Suprapubic skin (tissue), 4 donors: ENCODE results near the gene APOM. TPM values are rescaled to one million over a fixed set of nuclear protein-coding genes. Genes with fewer than 3 reads are reported as not detected.
A peak's percentile ranks its signal among the peaks of the same experiment; 100 is the strongest.

Source experiments
- DNase-seq, 2 donors: peaks; one replicate each; pipeline ENCODE4 v3.0.0-alpha.2; 2019; ENCODE audit warnings: low spot score in 2 of 2
- H3K27ac ChIP-seq: fragments of 200-600 bp; sonication (generic); one replicate; pipeline ENCODE4 v1.5.1; 2019
- H3K27me3 ChIP-seq: fragments of 200-600 bp; sonication (generic); one replicate; pipeline ENCODE4 v1.5.1; 2019
- H3K36me3 ChIP-seq: fragments of 200-600 bp; sonication (generic); one replicate; pipeline ENCODE4 v1.5.1; 2019
- H3K4me1 ChIP-seq: fragments of 200-600 bp; sonication (generic); one replicate; pipeline ENCODE4 v1.5.1; 2019
- H3K4me3 ChIP-seq: fragments of 200-600 bp; sonication (generic); one replicate; pipeline ENCODE4 v1.5.1; 2019; ENCODE audit warnings: mild to moderate bottlenecking
- H3K9me3 ChIP-seq: fragments of 200-600 bp; sonication (generic); one replicate; pipeline ENCODE4 v1.5.1; 2019
- EP300 ChIP-seq: sonication (generic); formaldehyde crosslinking; IDR thresholded peaks from one replicate; pipeline ENCODE4 v1.6.1; 2017; ENCODE audit warnings: antibody characterized with exemption
- POLR2A ChIP-seq, 2 donors: fragments of 450-650 bp; IDR thresholded peaks; one replicate each; pipeline ENCODE4 v1.6.1; 2017; ENCODE audit warnings: antibody characterized with exemption in 2 of 2, mild to moderate bottlenecking in 2 of 2, moderate library complexity in 2 of 2
- POLR2AphosphoS5 ChIP-seq, 3 donors: sonication (generic); formaldehyde crosslinking; IDR thresholded peaks; one replicate each; pipeline ENCODE4 v1.6.1; 2017; ENCODE audit warnings: antibody characterized with exemption in 3 of 3
- WGBS: methylation state at CpG from one replicate; pipeline ENCODE4 v1.1.5; 2018; 5-methylcytosine and 5-hydroxymethylcytosine counted together
- total RNA-seq, 4 donors: library from RNA; depleted of rRNA; stranded (reverse); fragments of >200 nt; gene quantifications; one replicate each; pipeline ENCODE4 v1.1.0, GENCODE V29; 2016
- TF ChIP-seq, protein P1 (sequence below), 2 donors: fragments of 200-600 bp in 1 of 2; fragments of 450-650 bp in 1 of 2; sonication (generic) in 1 of 2; IDR thresholded peaks; one replicate each; pipeline ENCODE4 v1.5.1; 2016 to 2019; ENCODE audit warnings: antibody characterized with exemption in 2 of 2, mild to moderate bottlenecking in 1 of 2, moderate library complexity in 1 of 2

The APOM gene
- total RNA-seq, 4 donors from 2014 or later = 2.8 to 8.3 (median 6.1) TPM

DNA sequence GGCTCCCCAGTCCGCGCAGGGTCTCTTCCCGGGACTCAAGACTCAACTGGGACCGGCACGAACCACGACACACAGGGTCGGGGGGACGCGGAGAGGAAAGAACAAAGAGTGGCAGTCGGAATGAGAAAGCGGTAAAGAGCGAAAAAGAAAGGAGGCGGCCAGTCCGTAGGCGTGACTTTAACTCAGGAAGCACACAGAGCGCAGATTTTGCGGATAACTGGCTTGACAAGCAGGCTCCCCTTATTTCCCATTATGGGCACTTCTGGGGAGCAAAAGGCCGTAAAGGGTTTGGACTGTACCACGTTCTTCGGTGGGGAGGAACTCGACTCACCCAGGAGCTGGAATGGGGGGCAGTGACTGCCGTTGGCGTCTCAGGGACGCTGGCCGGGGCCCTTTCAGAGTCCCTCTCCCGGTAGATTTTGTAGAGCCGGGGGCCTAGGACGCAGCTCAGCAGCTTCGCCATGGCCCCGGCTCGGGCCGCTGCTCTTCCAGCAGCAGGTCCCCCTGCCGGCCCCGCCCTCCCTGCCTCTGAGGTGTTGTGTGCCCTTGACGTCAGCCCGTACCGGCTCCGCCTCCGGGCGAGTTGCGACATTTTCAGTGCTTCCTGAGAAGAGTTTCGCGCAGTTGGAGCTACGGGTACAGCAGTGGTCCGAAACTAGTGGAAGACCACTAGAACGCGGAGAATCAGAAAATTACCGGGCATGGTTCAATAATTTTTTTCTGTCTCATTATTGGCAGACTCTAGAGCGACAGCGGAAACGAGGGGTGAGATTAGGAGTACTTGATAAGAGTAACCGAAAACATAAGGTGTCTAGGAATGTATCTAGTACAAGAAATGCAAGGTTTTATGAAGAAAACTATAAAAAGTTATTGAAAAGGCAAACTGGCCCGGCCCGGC is 47.4 kb downstream of the APOM start, which contains the start of gene ABHD16A:
Gene ABHD16A, minus strand, starts transcription at position 506 of the 898 bp plus-strand sequence. Its CDS starts 43 bp downstream, at position 463.
- Histone ChIP-seq H3K27me3 (no peaks in the 10 kb centered on the region), H3K36me3 (peaks cover 11% of the 10 kb centered on the region), H3K9me3 (no peaks in the 10 kb centered on the region), H3K27ac (peak within 1 kb of the TSS; percentile 96), H3K4me3 (peak within 1 kb of the TSS; percentile 69), H3K4me1 (peaks cover 20% of the 10 kb centered on the region)
- peak; percentile 99 to 100 for DNase-seq
- TF ChIP-seq POLR2A (IDR thresholded peaks at IDR 0.05) = peak; percentile 88 to 97
- no peak for TF ChIP-seq EP300
- peak in 2 of 3 donors; percentile 91 to 94 for TF ChIP-seq POLR2AphosphoS5 (IDR thresholded peaks at IDR 0.05)
- under 1% methylated on average over 54 of the region's 54 CpGs for WGBS

DNA sequence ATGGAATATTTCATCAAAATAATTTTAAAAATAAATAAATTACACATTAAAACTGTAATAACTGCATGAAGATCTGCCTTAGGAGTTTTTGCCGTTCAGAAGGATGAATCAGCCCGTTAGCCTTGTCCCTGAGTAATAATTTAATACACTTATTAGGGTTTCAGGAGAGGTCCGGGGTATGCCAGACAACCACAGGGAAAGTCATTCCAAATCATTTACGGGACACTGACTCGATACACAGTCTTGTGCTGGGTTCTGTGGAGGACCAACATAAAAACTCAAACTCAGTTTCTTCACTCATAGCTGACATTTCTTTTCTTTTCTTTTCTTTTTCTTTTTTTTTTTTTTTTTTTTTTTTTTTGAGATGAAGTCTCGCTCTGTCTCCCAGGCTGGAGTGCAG is 50.2 kb downstream of the APOM start:
- H3K4me1 ChIP-seq = peaks cover 23% of the 10 kb centered on the region
- WGBS = 78% methylated on average over 6 of the region's 6 CpGs

DNA sequence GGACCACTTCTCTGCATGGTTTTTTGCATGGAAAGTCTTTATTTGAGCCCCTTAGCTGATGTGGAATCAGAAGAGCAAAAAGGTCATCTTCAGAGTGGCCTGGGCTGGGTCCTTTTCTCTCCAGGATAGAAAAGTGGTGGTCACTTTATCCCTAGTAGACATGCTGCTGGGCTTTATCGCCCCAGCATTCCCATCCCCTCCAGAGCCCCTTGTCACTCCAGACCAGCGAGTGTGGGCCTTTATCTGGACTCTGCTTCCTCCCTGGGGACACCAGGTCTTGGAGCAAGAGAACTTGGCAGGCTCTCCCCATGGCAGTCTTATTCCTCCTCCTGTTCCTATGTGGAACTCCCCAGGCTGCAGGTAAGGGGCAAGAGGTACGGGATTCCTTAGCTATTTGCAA is 50.9 kb downstream of the APOM start, which contains the start of gene LY6G6F:
Gene LY6G6F, plus strand, starts transcription at position 268 of the 400 bp plus-strand sequence. Its CDS starts 41 bp downstream, at position 309.
- peaks cover 23% of the 10 kb centered on the region for H3K4me1 ChIP-seq
- H3K27me3 ChIP-seq = no peaks in the 10 kb centered on the region
- DNase-seq = no peak
- TF ChIP-seq POLR2A (IDR thresholded peaks at IDR 0.05) (no peak), POLR2AphosphoS5 (IDR thresholded peaks at IDR 0.05) (no peak), EP300 (no peak)
- TF ChIP-seq, protein P1, sequence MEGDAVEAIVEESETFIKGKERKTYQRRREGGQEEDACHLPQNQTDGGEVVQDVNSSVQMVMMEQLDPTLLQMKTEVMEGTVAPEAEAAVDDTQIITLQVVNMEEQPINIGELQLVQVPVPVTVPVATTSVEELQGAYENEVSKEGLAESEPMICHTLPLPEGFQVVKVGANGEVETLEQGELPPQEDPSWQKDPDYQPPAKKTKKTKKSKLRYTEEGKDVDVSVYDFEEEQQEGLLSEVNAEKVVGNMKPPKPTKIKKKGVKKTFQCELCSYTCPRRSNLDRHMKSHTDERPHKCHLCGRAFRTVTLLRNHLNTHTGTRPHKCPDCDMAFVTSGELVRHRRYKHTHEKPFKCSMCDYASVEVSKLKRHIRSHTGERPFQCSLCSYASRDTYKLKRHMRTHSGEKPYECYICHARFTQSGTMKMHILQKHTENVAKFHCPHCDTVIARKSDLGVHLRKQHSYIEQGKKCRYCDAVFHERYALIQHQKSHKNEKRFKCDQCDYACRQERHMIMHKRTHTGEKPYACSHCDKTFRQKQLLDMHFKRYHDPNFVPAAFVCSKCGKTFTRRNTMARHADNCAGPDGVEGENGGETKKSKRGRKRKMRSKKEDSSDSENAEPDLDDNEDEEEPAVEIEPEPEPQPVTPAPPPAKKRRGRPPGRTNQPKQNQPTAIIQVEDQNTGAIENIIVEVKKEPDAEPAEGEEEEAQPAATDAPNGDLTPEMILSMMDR (IDR thresholded peaks at IDR 0.05) = no peak
- H3K36me3 ChIP-seq = no peaks in the 10 kb centered on the region
- no peaks in the 10 kb centered on the region for H3K9me3 ChIP-seq
- 56% methylated on average over 3 of the region's 3 CpGs for WGBS
- no peak within 1 kb of the TSS for H3K4me3 ChIP-seq
- no peak within 1 kb of the TSS for H3K27ac ChIP-seq

More for the DNA sequence above, 50.2 kb downstream of the APOM start:
- TF ChIP-seq POLR2AphosphoS5 (IDR thresholded peaks at IDR 0.05) = no peak
- TF ChIP-seq, protein P1 (IDR thresholded peaks at IDR 0.05) = no peak
- no peak for TF ChIP-seq POLR2A (IDR thresholded peaks at IDR 0.05)
- TF ChIP-seq EP300 = no peak
- Histone ChIP-seq H3K27ac (no peak overlapping the region), H3K9me3 (no peaks in the 10 kb centered on the region), H3K36me3 (no peaks in the 10 kb centered on the region), H3K4me3 (no peak overlapping the region), H3K27me3 (no peaks in the 10 kb centered on the region)
- DNase-seq = no peak

DNA sequence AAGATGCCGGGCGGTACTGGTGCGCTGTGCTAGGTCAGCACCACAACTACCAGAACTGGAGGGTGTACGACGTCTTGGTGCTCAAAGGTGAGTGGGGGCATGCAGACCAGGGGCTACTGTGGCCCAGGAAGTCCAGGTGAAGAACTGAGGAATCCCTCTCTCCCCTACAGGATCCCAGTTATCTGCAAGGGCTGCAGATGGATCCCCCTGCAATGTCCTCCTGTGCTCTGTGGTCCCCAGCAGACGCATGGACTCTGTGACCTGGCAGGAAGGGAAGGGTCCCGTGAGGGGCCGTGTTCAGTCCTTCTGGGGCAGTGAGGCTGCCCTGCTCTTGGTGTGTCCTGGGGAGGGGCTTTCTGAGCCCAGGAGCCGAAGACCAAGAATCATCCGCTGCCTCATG is 52.0 kb downstream of the APOM start:
- 79% methylated on average over 10 of the region's 10 CpGs for WGBS
- Histone ChIP-seq H3K27me3 (no peaks in the 10 kb centered on the region), H3K9me3 (no peaks in the 10 kb centered on the region)

More for the DNA sequence above, 52.0 kb downstream of the APOM start:
- H3K4me1 ChIP-seq = peaks cover 28% of the 10 kb centered on the region
- no peak overlapping the region for H3K27ac ChIP-seq
- TF ChIP-seq, protein P1 (IDR thresholded peaks at IDR 0.05) = no peak
- no peak for TF ChIP-seq EP300
- TF ChIP-seq POLR2A (IDR thresholded peaks at IDR 0.05) = no peak
- no peak for TF ChIP-seq POLR2AphosphoS5 (IDR thresholded peaks at IDR 0.05)
- H3K36me3 ChIP-seq = no peaks in the 10 kb centered on the region
- H3K4me3 ChIP-seq = no peak overlapping the region
- DNase-seq = no peak

Other genes with a start within 250 kb of the APOM start
- 1 to 10 TPM in 3 of 4 donors, under 1 TPM in 1; 0.26 to 2.4 (median 2.1) TPM for gene MICB, start 157.7 kb upstream of the APOM start, total RNA-seq
- not detected for gene MCCD1, start 126.9 kb upstream of the APOM start, total RNA-seq
- gene DDX39B, start 113.9 kb upstream of the APOM start, total RNA-seq = 100 to 1,000 TPM; 254 to 449 (median 281) TPM
- 1 to 10 TPM in 2 of 4 donors, under 1 TPM in 1, not detected in 1; 0.64 to 1.6 (median 1.4) TPM for gene ATP6V1G2, start 109.3 kb upstream of the APOM start, total RNA-seq
- gene NFKBIL1, start 108.3 kb upstream of the APOM start, total RNA-seq = 10 to 100 TPM; 23.6 to 29.5 (median 25.7) TPM
- gene LTA, start 83.6 kb upstream of the APOM start, total RNA-seq = under 1 TPM in 1 of 4 donors, not detected in 3; 0.47 TPM
- 1 to 10 TPM; 1.0 to 6.4 (median 3.3) TPM for gene TNF, start 80.3 kb upstream of the APOM start, total RNA-seq
- not detected for gene LTB, start 73.5 kb upstream of the APOM start, total RNA-seq
- 10 to 100 TPM in 1 of 4 donors, 1 to 10 TPM in 3; 3.7 to 72.9 (median 6.7) TPM for gene LST1, start 69.6 kb upstream of the APOM start, total RNA-seq
- not detected for gene NCR3, start 62.9 kb upstream of the APOM start, total RNA-seq
- gene AIF1, start 40.7 kb upstream of the APOM start, total RNA-seq = 10 to 100 TPM in 1 of 4 donors, 1 to 10 TPM in 3; 2.6 to 16.3 (median 5.8) TPM
- 100 to 1,000 TPM; 100 to 163 (median 113) TPM for gene PRRC2A, start 35.2 kb upstream of the APOM start, total RNA-seq
- 100 to 1,000 TPM; 239 to 360 (median 309) TPM for gene BAG6, start 3.2 kb upstream of the APOM start, total RNA-seq
- gene C6orf47, start 4.9 kb downstream of the APOM start, total RNA-seq = 10 to 100 TPM; 31.6 to 41.0 (median 38.1) TPM
- gene GPANK1, start 9.1 kb downstream of the APOM start, total RNA-seq = 10 to 100 TPM; 15.0 to 22.6 (median 20.1) TPM
- gene CSNK2B, start 10.2 kb downstream of the APOM start, total RNA-seq = 100 to 1,000 TPM; 381 to 429 (median 403) TPM
- 10 to 100 TPM; 11.4 to 63.7 (median 13.9) TPM for gene LY6G5B, start 14.1 kb downstream of the APOM start, total RNA-seq
- 1 to 10 TPM in 1 of 4 donors, under 1 TPM in 1, not detected in 2; 0.73 to 5.1 TPM for gene LY6G5C, start 25.2 kb downstream of the APOM start, total RNA-seq
- 10 to 100 TPM; 49.4 to 68.2 (median 57.3) TPM for gene ABHD16A, start 47.4 kb downstream of the APOM start, total RNA-seq
- not detected for gene LY6G6F, start 51.0 kb downstream of the APOM start, total RNA-seq
- 10 to 100 TPM in 1 of 4 donors, 1 to 10 TPM in 1, not detected in 2; 5.5 to 30.8 TPM for gene LY6G6D, start 59.5 kb downstream of the APOM start, total RNA-seq
- 100 to 1,000 TPM in 3 of 4 donors, 10 to 100 TPM in 1; 80.0 to 376 (median 338) TPM for gene LY6G6C, start 65.9 kb downstream of the APOM start, total RNA-seq
- gene MPIG6B, start 67.5 kb downstream of the APOM start, total RNA-seq = 1 to 10 TPM; 1.6 to 4.6 (median 4.5) TPM
- 10 to 100 TPM; 66.8 to 84.2 (median 68.3) TPM for gene DDAH2, start 73.4 kb downstream of the APOM start, total RNA-seq
- gene CLIC1, start 80.6 kb downstream of the APOM start, total RNA-seq = 100 to 1,000 TPM; 239 to 420 (median 333) TPM
- gene MSH5, start 84.1 kb downstream of the APOM start, total RNA-seq = 10 to 100 TPM; 12.6 to 60.1 (median 17.2) TPM
- gene SAPCD1, start 106.8 kb downstream of the APOM start, total RNA-seq = 10 to 100 TPM in 3 of 4 donors, 1 to 10 TPM in 1; 9.3 to 42.2 (median 20.3) TPM
- gene VWA7, start 121.4 kb downstream of the APOM start, total RNA-seq = 1 to 10 TPM; 1.3 to 3.3 (median 2.3) TPM
- 10 to 100 TPM; 48.8 to 60.0 (median 59.1) TPM for gene VARS1, start 139.9 kb downstream of the APOM start, total RNA-seq
- gene LSM2, start 151.1 kb downstream of the APOM start, total RNA-seq = 10 to 100 TPM; 21.7 to 39.5 (median 30.2) TPM
- 1 to 10 TPM in 3 of 4 donors, under 1 TPM in 1; 0.83 to 3.1 (median 1.8) TPM for gene HSPA1L, start 159.4 kb downstream of the APOM start, total RNA-seq
- 100 to 1,000 TPM; 200 to 464 (median 408) TPM for gene HSPA1A, start 159.6 kb downstream of the APOM start, total RNA-seq
- gene HSPA1B, start 171.8 kb downstream of the APOM start, total RNA-seq = 100 to 1,000 TPM; 243 to 686 (median 558) TPM
- gene NEU1, start 206.9 kb downstream of the APOM start, total RNA-seq = 10 to 100 TPM; 22.2 to 42.7 (median 39.8) TPM
- gene SLC44A4, start 223.1 kb downstream of the APOM start, total RNA-seq = 1 to 10 TPM; 1.4 to 7.4 (median 4.1) TPM
- 10 to 100 TPM; 38.7 to 48.9 (median 42.9) TPM for gene EHMT2, start 241.8 kb downstream of the APOM start, total RNA-seq
- 1 to 10 TPM in 3 of 4 donors, under 1 TPM in 1; 0.49 to 2.6 (median 1.5) TPM for gene ZBTB12, start 246.2 kb downstream of the APOM start, total RNA-seq